Upper lobe of right lung (tissue), 1 donor: ENCODE measurements around the gene GAA. TPM values are rescaled to one million over a fixed set of nuclear protein-coding genes. Genes with fewer than 3 reads are reported as not detected.

ENCODE experiments used
- ATAC-seq: fragments of 200-7000 bp; cut with Tn5 transposase; one replicate; pipeline ENCODE4 v1.9.1; 2020; ENCODE audit warnings: mild to moderate bottlenecking, moderate library complexity
- DNase-seq: peaks from one replicate; pipeline ENCODE4 v3.0.0-alpha.2; 2020
- H3K27ac ChIP-seq: fragments of 200-600 bp; one replicate; pipeline ENCODE4 v1.8.0; 2022
- H3K27me3 ChIP-seq: fragments of 200-600 bp; one replicate; pipeline ENCODE4 v1.8.0; 2022; ENCODE audit warnings: mild to moderate bottlenecking
- H3K36me3 ChIP-seq: fragments of 200-600 bp; one replicate; pipeline ENCODE4 v1.8.0; 2022
- H3K4me1 ChIP-seq: fragments of 200-600 bp; one replicate; pipeline ENCODE4 v1.8.0; 2022
- H3K4me3 ChIP-seq: fragments of 200-600 bp; one replicate; pipeline ENCODE4 v1.8.0; 2022; ENCODE audit warnings: mild to moderate bottlenecking
- H3K9me3 ChIP-seq: fragments of 200-600 bp; one replicate; pipeline ENCODE4 v1.8.0; 2022
- intact Hi-C: fragments of 100-400 bp; cut with DNase I; formaldehyde crosslinking; loops from one replicate; pipeline ENCODE4 v1.11.0; 2022
- total RNA-seq: library from RNA; stranded (reverse); fragmentation: NEBNext Ultra II Directional; extraction: Animal tissue kit (Norgen Biotek cat#: 25700); gene quantifications from one replicate; pipeline ENCODE4 v1.2.1, GENCODE V29; 2021
- TF ChIP-seq, protein P1 (sequence below): fragments of 200-600 bp; IDR thresholded peaks from one replicate; pipeline ENCODE4 v1.8.0; 2022; ENCODE audit warnings: antibody characterized with exemption
- donor health status: DM: no; HTN: yes; CAD: no; lungs with severe emphysema.

Gene GAA
- total RNA-seq, 1 donor from 2014 or later: 99.1 TPM

DNA sequence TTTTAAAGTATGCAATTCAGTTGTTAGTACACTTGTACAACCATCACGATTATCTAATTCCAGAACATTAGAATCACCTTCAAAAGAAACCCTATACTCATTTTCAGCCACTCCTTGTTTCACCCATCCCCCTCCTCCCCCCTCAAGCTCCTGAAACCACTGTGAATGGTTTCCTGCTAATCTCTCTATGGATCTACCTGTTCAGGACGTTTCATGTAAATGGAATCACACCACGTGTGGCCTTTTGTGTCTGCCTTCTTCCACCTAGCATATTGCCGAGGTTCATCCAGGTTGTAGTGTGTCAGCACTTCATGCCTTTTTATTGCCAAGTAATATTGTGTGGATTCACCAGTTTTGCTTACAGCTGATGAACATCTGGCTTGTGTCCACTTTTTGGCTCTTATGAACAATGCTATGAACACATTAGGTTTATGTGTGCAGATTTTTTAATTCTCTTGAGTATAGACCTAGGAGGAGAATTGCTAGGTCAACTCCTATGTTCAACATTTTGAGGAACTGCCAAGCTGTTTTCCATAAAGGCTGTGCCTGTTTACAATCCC, 27.7 kb downstream of the GAA start:
- ATAC-seq: no peak
- Histone ChIP-seq H3K36me3 (peaks cover 15% of the 10 kb centered on the region), H3K27ac (no peak overlapping the region), H3K4me3 (no peak overlapping the region), H3K27me3 (no peaks in the 10 kb centered on the region), H3K4me1 (no peaks in the 10 kb centered on the region), H3K9me3 (no peaks in the 10 kb centered on the region)
- no peak for DNase-seq
- TF ChIP-seq, protein P1, sequence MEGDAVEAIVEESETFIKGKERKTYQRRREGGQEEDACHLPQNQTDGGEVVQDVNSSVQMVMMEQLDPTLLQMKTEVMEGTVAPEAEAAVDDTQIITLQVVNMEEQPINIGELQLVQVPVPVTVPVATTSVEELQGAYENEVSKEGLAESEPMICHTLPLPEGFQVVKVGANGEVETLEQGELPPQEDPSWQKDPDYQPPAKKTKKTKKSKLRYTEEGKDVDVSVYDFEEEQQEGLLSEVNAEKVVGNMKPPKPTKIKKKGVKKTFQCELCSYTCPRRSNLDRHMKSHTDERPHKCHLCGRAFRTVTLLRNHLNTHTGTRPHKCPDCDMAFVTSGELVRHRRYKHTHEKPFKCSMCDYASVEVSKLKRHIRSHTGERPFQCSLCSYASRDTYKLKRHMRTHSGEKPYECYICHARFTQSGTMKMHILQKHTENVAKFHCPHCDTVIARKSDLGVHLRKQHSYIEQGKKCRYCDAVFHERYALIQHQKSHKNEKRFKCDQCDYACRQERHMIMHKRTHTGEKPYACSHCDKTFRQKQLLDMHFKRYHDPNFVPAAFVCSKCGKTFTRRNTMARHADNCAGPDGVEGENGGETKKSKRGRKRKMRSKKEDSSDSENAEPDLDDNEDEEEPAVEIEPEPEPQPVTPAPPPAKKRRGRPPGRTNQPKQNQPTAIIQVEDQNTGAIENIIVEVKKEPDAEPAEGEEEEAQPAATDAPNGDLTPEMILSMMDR: no peak
- intact Hi-C loops: no loop called here

DNA sequence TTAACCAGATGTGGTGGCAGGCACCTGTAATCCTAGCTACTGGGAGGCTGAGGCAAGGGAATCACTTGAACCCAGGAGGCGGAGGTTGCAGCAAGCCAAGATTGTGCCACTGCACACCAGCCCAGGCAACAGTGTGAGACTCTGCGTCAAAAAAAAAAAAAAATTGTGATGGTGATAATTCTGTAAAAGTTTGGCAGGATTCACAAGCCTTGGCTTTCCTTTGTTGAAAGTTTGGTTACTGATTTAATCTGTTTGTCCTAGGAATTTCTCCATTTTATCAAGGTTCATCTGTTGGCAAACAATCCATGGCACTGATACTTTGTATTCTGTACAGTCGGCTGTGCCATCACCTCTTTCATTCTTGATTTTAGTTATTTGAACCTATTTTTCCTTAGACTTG, 29.6 kb downstream of the GAA start:
- TF ChIP-seq, protein P1: no peak

DNA sequence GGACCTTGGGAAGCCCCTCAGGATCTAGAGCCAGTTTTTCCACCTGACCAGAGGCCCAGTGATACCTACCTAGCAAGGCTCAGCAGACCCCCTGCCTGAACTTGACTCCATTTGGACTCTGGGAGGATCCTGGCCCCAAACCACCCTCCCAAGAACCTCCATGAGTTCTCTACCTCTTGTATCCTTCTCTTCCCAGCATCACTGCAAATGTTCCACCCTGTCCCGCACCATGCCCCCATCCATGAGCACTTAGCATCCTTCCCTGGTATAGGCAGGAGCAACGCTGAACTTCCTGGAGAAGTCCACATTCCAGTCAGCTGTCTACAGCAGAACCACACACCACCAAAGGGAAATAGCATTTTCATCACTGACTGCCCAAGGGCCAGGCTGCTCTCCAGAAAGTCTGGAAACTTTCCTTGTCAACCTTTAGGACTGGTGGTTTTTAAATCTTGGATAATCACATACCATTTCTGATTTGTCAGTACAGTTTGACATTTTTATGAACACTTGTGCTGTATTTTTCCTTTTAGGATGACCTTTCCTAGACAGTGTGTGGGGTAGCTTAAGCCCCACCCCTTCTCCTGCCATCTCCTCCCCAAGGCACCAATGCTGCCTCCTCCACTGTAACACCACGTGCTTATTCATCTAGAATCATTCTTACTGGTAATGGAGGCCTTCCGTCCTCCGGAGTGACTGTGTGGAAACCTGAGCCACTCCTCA, 31.7 kb downstream of the GAA start:
- peaks cover 55% of the 10 kb centered on the region for H3K36me3 ChIP-seq
- ATAC-seq: no peak

More for the DNA sequence above, 29.6 kb downstream of the GAA start:
- ATAC-seq (no peak), DNase-seq (no peak)
- Histone ChIP-seq H3K9me3 (no peaks in the 10 kb centered on the region), H3K4me3 (no peak overlapping the region), H3K4me1 (no peaks in the 10 kb centered on the region), H3K27ac (no peak overlapping the region), H3K36me3 (peaks cover 34% of the 10 kb centered on the region), H3K27me3 (no peaks in the 10 kb centered on the region)
- intact Hi-C loops: no loop called here

DNA sequence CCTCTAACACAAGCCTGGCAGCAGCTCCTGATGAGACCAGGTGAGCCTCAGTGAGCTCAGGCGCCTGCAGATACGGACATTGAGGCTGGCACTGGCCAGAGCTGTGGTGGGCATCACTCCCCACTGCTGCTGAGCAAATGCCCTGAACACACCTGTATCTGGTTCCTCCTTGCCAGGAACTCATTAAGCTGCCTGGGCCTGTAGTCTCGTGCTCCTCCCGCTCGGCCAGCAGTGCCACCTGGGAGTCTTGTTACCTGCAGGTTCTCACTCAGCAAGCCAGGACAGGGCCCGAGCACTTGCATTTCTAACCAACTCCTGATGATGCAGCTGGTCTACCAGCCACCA, 32.2 kb downstream of the GAA start:
- TF ChIP-seq, protein P1: no peak
- peaks cover 60% of the 10 kb centered on the region for H3K36me3 ChIP-seq
- no peaks in the 10 kb centered on the region for H3K9me3 ChIP-seq

More for the DNA sequence above, 31.7 kb downstream of the GAA start:
- Histone ChIP-seq H3K4me1 (no peaks in the 10 kb centered on the region), H3K27me3 (no peaks in the 10 kb centered on the region), H3K9me3 (no peaks in the 10 kb centered on the region), H3K4me3 (no peak overlapping the region), H3K27ac (no peak overlapping the region)
- DNase-seq: no peak
- intact Hi-C loops: no loop called here
- TF ChIP-seq, protein P1: no peak

DNA sequence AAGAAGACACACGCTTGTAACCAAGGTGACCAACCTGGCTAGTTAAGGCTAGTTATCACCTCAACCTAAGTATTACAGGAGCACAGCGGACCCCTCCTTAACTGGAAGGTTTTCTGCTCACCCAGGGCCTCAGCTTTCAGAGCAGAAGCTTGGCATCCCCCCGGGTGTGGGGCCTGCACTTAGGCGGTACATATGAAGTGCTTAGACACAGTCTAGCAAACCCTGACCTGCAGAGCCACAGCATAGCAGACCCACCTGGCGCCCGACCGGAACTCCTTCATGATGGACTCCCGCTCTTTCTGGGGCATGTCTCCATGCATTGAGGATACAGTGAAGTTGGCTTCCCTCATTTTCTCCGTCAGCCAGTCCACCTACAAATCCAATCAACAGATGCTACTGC, 35.8 kb downstream of the GAA start:
- Histone ChIP-seq H3K4me3 (no peak overlapping the region), H3K27me3 (no peaks in the 10 kb centered on the region), H3K27ac (no peak overlapping the region), H3K36me3 (peaks cover 95% of the 10 kb centered on the region), H3K4me1 (no peaks in the 10 kb centered on the region), H3K9me3 (no peaks in the 10 kb centered on the region)
- DNase-seq: no peak
- TF ChIP-seq, protein P1: no peak
- ATAC-seq: no peak
- intact Hi-C loops: no loop called here

More for the DNA sequence above, 32.2 kb downstream of the GAA start:
- H3K4me1 ChIP-seq: no peaks in the 10 kb centered on the region
- intact Hi-C loops: no loop called here
- H3K27me3 ChIP-seq: no peaks in the 10 kb centered on the region
- no peak overlapping the region for H3K4me3 ChIP-seq
- DNase-seq (no peak), ATAC-seq (no peak)
- no peak overlapping the region for H3K27ac ChIP-seq
